Nucleus accumbens (tissue), 56 donors: ENCODE measurements around the gene FGD4.

Source experiments
- DNase-seq, 56 donors: peaks; one replicate each; lab custom pipeline; 2025; lab: John Stamatoyannopoulos, UW

FGD4 gene

GRCh38 chr12:32402170-32402569, 2.8 kb downstream of the FGD4 start:
- no peak for DNase-seq

- no peak for DNase-seq
Measured at GRCh38 chr12:32402946-32403345, 3.6 kb downstream of the FGD4 start.

- DNase-seq: no peak
Measured at GRCh38 chr12:32407795-32408194, 8.4 kb downstream of the FGD4 start.

GRCh38 chr12:32413412-32413811, 14.1 kb downstream of the FGD4 start:
- no peak for DNase-seq

- DNase-seq: no peak
Measured at GRCh38 chr12:32418221-32418620, 18.9 kb downstream of the FGD4 start.

GRCh38 chr12:32418903-32419519, 19.7 kb downstream of the FGD4 start:
- DNase-seq: no peak

GRCh38 chr12:32419520-32419960, 20.2 kb downstream of the FGD4 start:
- no peak for DNase-seq

GRCh38 chr12:32420356-32420755, 21.0 kb downstream of the FGD4 start:
- no peak for DNase-seq

- DNase-seq: no peak
Measured at GRCh38 chr12:32423559-32423958, 24.2 kb downstream of the FGD4 start.

- no peak for DNase-seq
Measured at GRCh38 chr12:32431025-32431424, 31.7 kb downstream of the FGD4 start.

GRCh38 chr12:32435921-32436705, 36.8 kb downstream of the FGD4 start:
- no peak for DNase-seq

- no peak for DNase-seq
Measured at GRCh38 chr12:32437095-32437515, 37.7 kb downstream of the FGD4 start.

- DNase-seq: no peak
Measured at GRCh38 chr12:32440120-32440865, 40.9 kb downstream of the FGD4 start.

GRCh38 chr12:32443491-32443890, 44.1 kb downstream of the FGD4 start:
- no peak for DNase-seq

GRCh38 chr12:32444895-32445294, 45.5 kb downstream of the FGD4 start:
- no peak for DNase-seq

- DNase-seq: no peak
Measured at GRCh38 chr12:32445356-32445755, 46.0 kb downstream of the FGD4 start.

- DNase-seq: no peak
Measured at GRCh38 chr12:32446316-32447119, 47.2 kb downstream of the FGD4 start.

GRCh38 chr12:32448586-32448985, 49.2 kb downstream of the FGD4 start:
- no peak for DNase-seq

GRCh38 chr12:32450363-32450762, 51.0 kb downstream of the FGD4 start:
- no peak for DNase-seq

GRCh38 chr12:32450768-32451167, 51.4 kb downstream of the FGD4 start:
- DNase-seq: no peak

- DNase-seq: no peak
Measured at GRCh38 chr12:32451816-32452215, 52.5 kb downstream of the FGD4 start.
